Measurements from ENCODE around the gene VAV2.

VAV2 gene

GRCh38 chr9:133762488-133763271 lies 229.4 kb downstream of the VAV2 start:
- TF ChIP-seq CTCF (IDR thresholded peaks at IDR 0.05; ENCODE audit: extremely low read depth, insufficient read depth, missing control alignments) = no peak
- in situ Hi-C loops (cut with MboI; ENCODE audit: low pct_unique_long_range_greater_than_20kb, low sequenced_read_pairs, unreplicated experiment) = no loop called here
- DNase-seq (ENCODE audit: low spot score) = no peak

GRCh38 chr9:133761641-133762248 lies 230.4 kb downstream of the VAV2 start:
- DNase-seq (ENCODE audit: low spot score) = no peak
- in situ Hi-C loops (cut with MboI; ENCODE audit: low pct_unique_long_range_greater_than_20kb, low sequenced_read_pairs, unreplicated experiment) = no loop called here
- no peak for TF ChIP-seq CTCF (IDR thresholded peaks at IDR 0.05; ENCODE audit: extremely low read depth, insufficient read depth, missing control alignments)

- DNase-seq (ENCODE audit: low spot score) = no peak
- no peak for TF ChIP-seq CTCF (IDR thresholded peaks at IDR 0.05; ENCODE audit: extremely low read depth, insufficient read depth, missing control alignments)
- in situ Hi-C loops (cut with MboI; ENCODE audit: low pct_unique_long_range_greater_than_20kb, low sequenced_read_pairs, unreplicated experiment) = no loop called here
Measured at GRCh38 chr9:133760713-133761290, 231.3 kb downstream of the VAV2 start.

- in situ Hi-C loops (cut with MboI; ENCODE audit: low pct_unique_long_range_greater_than_20kb, low sequenced_read_pairs, unreplicated experiment) = no loop called here
- DNase-seq (ENCODE audit: low spot score) = no peak
- no peak for TF ChIP-seq CTCF (IDR thresholded peaks at IDR 0.05; ENCODE audit: extremely low read depth, insufficient read depth, missing control alignments)
Measured at GRCh38 chr9:133759946-133760345, 232.2 kb downstream of the VAV2 start.

- in situ Hi-C loops (cut with MboI; ENCODE audit: low pct_unique_long_range_greater_than_20kb, low sequenced_read_pairs, unreplicated experiment) = no loop called here
- no peak for TF ChIP-seq CTCF (IDR thresholded peaks at IDR 0.05; ENCODE audit: extremely low read depth, insufficient read depth, missing control alignments)
- DNase-seq (ENCODE audit: low spot score) = no peak
Measured at GRCh38 chr9:133759146-133759900, 232.8 kb downstream of the VAV2 start.

- no peak for DNase-seq (ENCODE audit: low spot score)
- in situ Hi-C loops (cut with MboI; ENCODE audit: low pct_unique_long_range_greater_than_20kb, low sequenced_read_pairs, unreplicated experiment) = no loop called here
- no peak for TF ChIP-seq CTCF (IDR thresholded peaks at IDR 0.05; ENCODE audit: extremely low read depth, insufficient read depth, missing control alignments)
Measured at GRCh38 chr9:133758228-133758627, 233.9 kb downstream of the VAV2 start.

Measured in GM13977 (cell line).